ENCODE data around the gene SORCS3. TPM values are rescaled to one million over a fixed set of nuclear protein-coding genes. Genes with fewer than 3 reads are reported as not detected.

Gene SORCS3
- total and polyA plus RNA-seq, 2 of the 4 experiments (the other 2 are of a cell fraction): not detected

DNA sequence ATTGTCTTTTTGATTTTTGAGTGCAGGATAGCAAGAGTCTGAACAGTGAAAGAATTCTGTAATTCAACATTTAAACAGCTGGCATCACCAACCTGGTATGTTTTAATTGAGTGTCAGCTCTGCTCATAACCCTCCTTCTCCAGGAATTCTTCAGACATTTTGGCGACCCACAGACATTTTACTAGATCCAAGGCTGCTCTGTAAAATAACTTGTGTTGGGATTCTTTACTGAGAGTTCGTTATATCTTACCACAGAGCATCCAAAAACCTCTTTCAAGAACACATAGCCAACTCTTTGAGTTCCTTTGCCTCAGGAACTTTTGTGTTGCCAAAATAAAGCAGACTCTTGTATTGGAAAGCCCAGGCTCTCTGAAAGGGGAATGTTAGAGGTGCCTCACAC lies 27.7 kb upstream of the SORCS3 start:
- TF ChIP-seq FOS (IDR thresholded peaks at IDR 0.05; ENCODE audit: low read depth, low read length): no peak
- TF ChIP-seq POLR2A (IDR thresholded peaks at IDR 0.05; ENCODE audit: low read depth, low read length): no peak
- TF ChIP-seq, protein P1, sequence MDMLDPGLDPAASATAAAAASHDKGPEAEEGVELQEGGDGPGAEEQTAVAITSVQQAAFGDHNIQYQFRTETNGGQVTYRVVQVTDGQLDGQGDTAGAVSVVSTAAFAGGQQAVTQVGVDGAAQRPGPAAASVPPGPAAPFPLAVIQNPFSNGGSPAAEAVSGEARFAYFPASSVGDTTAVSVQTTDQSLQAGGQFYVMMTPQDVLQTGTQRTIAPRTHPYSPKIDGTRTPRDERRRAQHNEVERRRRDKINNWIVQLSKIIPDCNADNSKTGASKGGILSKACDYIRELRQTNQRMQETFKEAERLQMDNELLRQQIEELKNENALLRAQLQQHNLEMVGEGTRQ (IDR thresholded peaks at IDR 0.05; ENCODE audit: low read depth, low read length): no peak
- intact Hi-C loops (cut with micrococcal nuclease): no loop called here
- in situ Hi-C loops (cut with MboI; ENCODE audit: low sequenced_read_pairs): no loop called here
- H3K27ac ChIP-seq (ENCODE audit: insufficient read depth, low read length): no peak overlapping the region
- no peak overlapping the region for H4K8ac ChIP-seq (ENCODE audit: low read depth in 2 of 2, low read length in 2 of 2)
- H3K4ac ChIP-seq (ENCODE audit: low read depth, low read length): no peak overlapping the region
- no peaks in the 10 kb centered on the region for H3K9me3 ChIP-seq (ENCODE audit: control insufficient read depth, insufficient read depth, low read length)
- no peaks in the 10 kb centered on the region for H3K9me1 ChIP-seq (ENCODE audit: insufficient read depth, low read length)
- no peaks in the 10 kb centered on the region for H3K36me3 ChIP-seq (ENCODE audit: control insufficient read depth, insufficient read depth, low read length)
- ChIA-PET CTCF (interaction anchor here (0.6 kb wide), 1 partner anchor 310 kb away, joined by 3 read pairs; no protein-coding TSS in a partner anchor), POLR2A (ENCODE audit: unreplicated experiment) (no interaction called here)
- H3K4me2 ChIP-seq (ENCODE audit: low read depth, low read length): no peak overlapping the region
- no peak overlapping the region for H4K5ac ChIP-seq (ENCODE audit: low read depth, low read length)
- H3K18ac ChIP-seq (ENCODE audit: low read depth, low read length): no peak overlapping the region
- no peaks in the 10 kb centered on the region for H3K4me1 ChIP-seq (ENCODE audit: control insufficient read depth, insufficient read depth, low read length)
- no peak overlapping the region for H2AFZ ChIP-seq (replicated peaks; ENCODE audit: low read length, poor library complexity)
- H3K56ac ChIP-seq (ENCODE audit: extremely low read depth, insufficient read depth, low read length): no peak overlapping the region
- no peaks in the 10 kb centered on the region for H4K20me1 ChIP-seq (ENCODE audit: insufficient read depth, low read length)
- no peak overlapping the region for H3K23ac ChIP-seq (ENCODE audit: low read depth, low read length)
- H3K4me3 ChIP-seq (ENCODE audit: insufficient read depth, low read depth, low read length): no peak overlapping the region
- no peaks in the 10 kb centered on the region for H3K27me3 ChIP-seq (ENCODE audit: control insufficient read depth, insufficient read depth, low read length)
- no peak overlapping the region for H3K9ac ChIP-seq (ENCODE audit: low read depth, low read length)
- no peaks in the 10 kb centered on the region for H3K79me1 ChIP-seq (ENCODE audit: low read depth in 1 of 2, low read length in 2 of 2)
- H2BK5ac ChIP-seq (ENCODE audit: low read depth, low read length, poor library complexity, severe bottlenecking): no peak overlapping the region
- BruUV-seq (replicated peaks): no TSS peak
- no peak overlapping the region for H2BK15ac ChIP-seq (ENCODE audit: low read depth, low read length)
- H2AK9ac ChIP-seq (replicated peaks; ENCODE audit: low read depth, low read length, poor library complexity): no peak overlapping the region
- H4K91ac ChIP-seq (ENCODE audit: insufficient read depth, low read depth, low read length): no peak overlapping the region
- WGBS, 2 experiments (ENCODE audit: extremely low coverage in 2 of 2, insufficient read length in 1 of 2): no CpG with 5 or more reads among the region's 2 CpGs
- dilution Hi-C loops (cut with HindIII; ENCODE audit: low sequenced_read_pairs, unreplicated experiment): no loop called here
- H2AK5ac ChIP-seq (ENCODE audit: low read depth, low read length): no peak overlapping the region
- no peak overlapping the region for H3K14ac ChIP-seq (replicated peaks; ENCODE audit: low read depth, low read length)
- H2BK20ac ChIP-seq (ENCODE audit: low read depth, low read length): no peak overlapping the region
- DNase-seq (no peak), ATAC-seq (ENCODE audit: low read depth) (no peak)
- no peak overlapping the region for H2BK120ac ChIP-seq (ENCODE audit: low read depth, low read length)

Data from IMR-90 (cell line).